ENCODE data around the gene NPHS1.

The NPHS1 gene

DNA sequence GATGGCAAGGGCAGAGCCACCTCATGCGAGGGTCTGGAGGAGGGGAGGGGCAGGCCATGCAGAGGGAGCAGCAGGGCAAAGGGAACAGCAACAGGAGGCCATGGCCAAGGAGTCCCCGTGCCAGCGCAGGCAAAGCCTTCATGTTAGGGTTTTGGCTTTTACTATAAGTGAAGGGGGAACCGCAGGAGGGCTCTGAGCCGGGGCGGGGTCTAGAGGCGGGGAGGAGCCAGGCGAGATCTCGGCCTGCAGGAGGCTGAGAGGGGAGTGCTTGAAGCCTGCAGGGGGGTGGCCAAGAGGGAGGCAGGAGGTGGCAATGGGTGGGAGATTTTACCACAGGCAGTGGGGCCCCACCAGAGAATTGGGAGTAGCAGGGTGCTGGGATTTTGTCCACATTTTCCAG is 70.7 kb downstream of the NPHS1 start:
- TF ChIP-seq ZNF561 (tag by site-specific recombination; IDR thresholded peaks at IDR 0.05; ENCODE audit: borderline replicate concordance): no peak
- TF ChIP-seq SCRT2 (tag by site-specific recombination; IDR thresholded peaks at IDR 0.05): 0 out of 2 replicates have a peak, but pooled peaks have one; percentile 8
- no peak for TF ChIP-seq ZNF37A (tag by site-specific recombination; IDR thresholded peaks at IDR 0.05)
- TF ChIP-seq GLIS1 (tag by site-specific recombination; IDR thresholded peaks at IDR 0.05): peak; percentile 89
- TF ChIP-seq, protein P1, sequence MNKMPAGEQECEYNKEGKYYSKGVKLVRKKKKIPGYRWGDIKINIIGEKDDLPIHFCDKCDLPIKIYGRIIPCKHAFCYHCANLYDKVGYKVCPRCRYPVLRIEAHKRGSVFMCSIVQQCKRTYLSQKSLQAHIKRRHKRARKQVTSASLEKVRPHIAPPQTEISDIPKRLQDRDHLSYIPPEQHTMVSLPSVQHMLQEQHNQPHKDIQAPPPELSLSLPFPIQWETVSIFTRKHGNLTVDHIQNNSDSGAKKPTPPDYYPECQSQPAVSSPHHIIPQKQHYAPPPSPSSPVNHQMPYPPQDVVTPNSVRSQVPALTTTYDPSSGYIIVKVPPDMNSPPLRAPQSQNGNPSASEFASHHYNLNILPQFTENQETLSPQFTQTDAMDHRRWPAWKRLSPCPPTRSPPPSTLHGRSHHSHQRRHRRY (tag by site-specific recombination; IDR thresholded peaks at IDR 0.05): no peak
- TF ChIP-seq, protein P2, sequence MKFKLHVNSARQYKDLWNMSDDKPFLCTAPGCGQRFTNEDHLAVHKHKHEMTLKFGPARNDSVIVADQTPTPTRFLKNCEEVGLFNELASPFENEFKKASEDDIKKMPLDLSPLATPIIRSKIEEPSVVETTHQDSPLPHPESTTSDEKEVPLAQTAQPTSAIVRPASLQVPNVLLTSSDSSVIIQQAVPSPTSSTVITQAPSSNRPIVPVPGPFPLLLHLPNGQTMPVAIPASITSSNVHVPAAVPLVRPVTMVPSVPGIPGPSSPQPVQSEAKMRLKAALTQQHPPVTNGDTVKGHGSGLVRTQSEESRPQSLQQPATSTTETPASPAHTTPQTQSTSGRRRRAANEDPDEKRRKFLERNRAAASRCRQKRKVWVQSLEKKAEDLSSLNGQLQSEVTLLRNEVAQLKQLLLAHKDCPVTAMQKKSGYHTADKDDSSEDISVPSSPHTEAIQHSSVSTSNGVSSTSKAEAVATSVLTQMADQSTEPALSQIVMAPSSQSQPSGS (tag by site-specific recombination; IDR thresholded peaks at IDR 0.05; ENCODE audit: low read depth): no peak
- peak; percentile 54 for TF ChIP-seq ZNF341 (tag by site-specific recombination; IDR thresholded peaks at IDR 0.05; ENCODE audit: low read depth)
- no peak for TF ChIP-seq ZNF266 (tag by site-specific recombination; IDR thresholded peaks at IDR 0.05; ENCODE audit: low read depth)
- TF ChIP-seq GLIS2 (tag by site-specific recombination; IDR thresholded peaks at IDR 0.05): peak; percentile 70
- peak; percentile 82 for TF ChIP-seq ZIC2 (tag by site-specific recombination; IDR thresholded peaks at IDR 0.05)
- TF ChIP-seq ZNF701 (tag by site-specific recombination; IDR thresholded peaks at IDR 0.05): no peak
- peak; percentile 52; the same call in 1 of the 2 replicates for TF ChIP-seq ZBTB17 (tag by site-specific recombination; IDR thresholded peaks at IDR 0.05)
- TF ChIP-seq ZNF426 (tag by site-specific recombination; IDR thresholded peaks at IDR 0.05): no peak
- TF ChIP-seq SP3 (tag by site-specific recombination; IDR thresholded peaks at IDR 0.05): 0 out of 2 replicates have a peak, but pooled peaks have one; percentile 15
- TF ChIP-seq, protein P3, sequence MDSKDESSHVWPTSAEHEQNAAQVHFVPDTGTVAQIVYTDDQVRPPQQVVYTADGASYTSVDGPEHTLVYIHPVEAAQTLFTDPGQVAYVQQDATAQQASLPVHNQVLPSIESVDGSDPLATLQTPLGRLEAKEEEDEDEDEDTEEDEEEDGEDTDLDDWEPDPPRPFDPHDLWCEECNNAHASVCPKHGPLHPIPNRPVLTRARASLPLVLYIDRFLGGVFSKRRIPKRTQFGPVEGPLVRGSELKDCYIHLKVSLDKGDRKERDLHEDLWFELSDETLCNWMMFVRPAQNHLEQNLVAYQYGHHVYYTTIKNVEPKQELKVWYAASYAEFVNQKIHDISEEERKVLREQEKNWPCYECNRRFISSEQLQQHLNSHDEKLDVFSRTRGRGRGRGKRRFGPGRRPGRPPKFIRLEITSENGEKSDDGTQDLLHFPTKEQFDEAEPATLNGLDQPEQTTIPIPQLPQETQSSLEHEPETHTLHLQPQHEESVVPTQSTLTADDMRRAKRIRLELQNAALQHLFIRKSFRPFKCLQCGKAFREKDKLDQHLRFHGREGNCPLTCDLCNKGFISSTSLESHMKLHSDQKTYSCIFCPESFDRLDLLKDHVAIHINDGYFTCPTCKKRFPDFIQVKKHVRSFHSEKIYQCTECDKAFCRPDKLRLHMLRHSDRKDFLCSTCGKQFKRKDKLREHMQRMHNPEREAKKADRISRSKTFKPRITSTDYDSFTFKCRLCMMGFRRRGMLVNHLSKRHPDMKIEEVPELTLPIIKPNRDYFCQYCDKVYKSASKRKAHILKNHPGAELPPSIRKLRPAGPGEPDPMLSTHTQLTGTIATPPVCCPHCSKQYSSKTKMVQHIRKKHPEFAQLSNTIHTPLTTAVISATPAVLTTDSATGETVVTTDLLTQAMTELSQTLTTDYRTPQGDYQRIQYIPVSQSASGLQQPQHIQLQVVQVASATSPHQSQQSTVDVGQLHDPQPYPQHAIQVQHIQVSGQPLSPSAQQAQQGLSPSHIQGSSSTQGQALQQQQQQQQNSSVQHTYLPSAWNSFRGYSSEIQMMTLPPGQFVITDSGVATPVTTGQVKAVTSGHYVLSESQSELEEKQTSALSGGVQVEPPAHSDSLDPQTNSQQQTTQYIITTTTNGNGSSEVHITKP (tag by site-specific recombination; IDR thresholded peaks at IDR 0.05): peak; percentile 13; the same call in 1 of the 2 replicates
- Histone ChIP-seq H3K27ac (ENCODE audit: extremely low read depth, low read depth, low read length) (no peak overlapping the region), H3K36me3 (ENCODE audit: control insufficient read depth in 2 of 2, insufficient read depth in 1 of 2, low read length in 2 of 2) (peaks cover 43 to 48% of the 10 kb centered on the region in 2 experiments), H3K9me3 (ENCODE audit: control insufficient read depth, insufficient read depth, low read depth, low read length) (no peaks in the 10 kb centered on the region), H3K4me1 (ENCODE audit: control insufficient read depth, insufficient read depth, low read length) (no peaks in the 10 kb centered on the region; the same call in 1 of the 2 replicates), H3K4me3 (ENCODE audit: low read depth, low read length) (no peak overlapping the region)
- ChIA-PET POLR2A (interaction anchor here (0.9 to 1.1 kb wide), 2 partner anchors 8 to 20 kb away, joined by 3 to 8 read pairs; no protein-coding TSS in a partner anchor), CTCF (interaction anchor here (0.6 kb wide), 1 partner anchor 33 kb away, joined by 3 read pairs; the partner anchor contains the start of gene LIN37)

DNA sequence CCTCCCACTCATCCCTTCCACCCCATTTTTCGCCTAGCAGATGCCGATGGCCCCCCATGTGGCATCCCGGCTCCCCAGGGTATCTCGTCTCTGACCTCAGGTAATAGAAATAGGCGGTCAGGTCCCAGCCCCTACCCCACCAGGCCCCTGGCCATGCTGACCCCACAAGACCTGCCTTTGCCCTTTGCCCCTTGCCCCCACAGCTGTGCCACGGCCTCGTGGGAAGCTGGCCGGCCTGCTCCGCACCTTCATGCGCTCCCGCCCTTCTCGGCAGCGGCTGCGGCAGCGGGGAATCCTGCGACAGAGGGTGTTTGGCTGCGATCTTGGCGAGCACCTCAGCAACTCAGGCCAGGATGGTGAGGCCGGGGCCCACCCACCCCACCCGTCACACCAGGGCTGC is 71.6 kb downstream of the NPHS1 start:
- CTCF ChIA-PET: no interaction called here
- TF ChIP-seq ZNF324 (tag by site-specific recombination; IDR thresholded peaks at IDR 0.05) (no peak), ZNF416 (tag by site-specific recombination; IDR thresholded peaks at IDR 0.05) (no peak), ZNF140 (tag by site-specific recombination; IDR thresholded peaks at IDR 0.05) (no peak), ZNF776 (tag by site-specific recombination; IDR thresholded peaks at IDR 0.05; ENCODE audit: borderline replicate concordance) (no peak), BCL11B (tag by site-specific recombination; IDR thresholded peaks at IDR 0.05; ENCODE audit: low read depth) (peak; percentile 68; the same call in 1 of the 2 replicates), ZNF157 (tag by site-specific recombination; IDR thresholded peaks at IDR 0.05) (no peak)
- TF ChIP-seq, protein P4, sequence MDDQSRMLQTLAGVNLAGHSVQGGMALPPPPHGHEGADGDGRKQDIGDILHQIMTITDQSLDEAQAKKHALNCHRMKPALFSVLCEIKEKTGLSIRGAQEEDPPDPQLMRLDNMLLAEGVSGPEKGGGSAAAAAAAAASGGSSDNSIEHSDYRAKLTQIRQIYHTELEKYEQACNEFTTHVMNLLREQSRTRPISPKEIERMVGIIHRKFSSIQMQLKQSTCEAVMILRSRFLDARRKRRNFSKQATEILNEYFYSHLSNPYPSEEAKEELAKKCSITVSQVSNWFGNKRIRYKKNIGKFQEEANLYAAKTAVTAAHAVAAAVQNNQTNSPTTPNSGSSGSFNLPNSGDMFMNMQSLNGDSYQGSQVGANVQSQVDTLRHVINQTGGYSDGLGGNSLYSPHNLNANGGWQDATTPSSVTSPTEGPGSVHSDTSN (CRISPR knock-in tag; IDR thresholded peaks at IDR 0.05): no peak
- TF ChIP-seq, protein P5, sequence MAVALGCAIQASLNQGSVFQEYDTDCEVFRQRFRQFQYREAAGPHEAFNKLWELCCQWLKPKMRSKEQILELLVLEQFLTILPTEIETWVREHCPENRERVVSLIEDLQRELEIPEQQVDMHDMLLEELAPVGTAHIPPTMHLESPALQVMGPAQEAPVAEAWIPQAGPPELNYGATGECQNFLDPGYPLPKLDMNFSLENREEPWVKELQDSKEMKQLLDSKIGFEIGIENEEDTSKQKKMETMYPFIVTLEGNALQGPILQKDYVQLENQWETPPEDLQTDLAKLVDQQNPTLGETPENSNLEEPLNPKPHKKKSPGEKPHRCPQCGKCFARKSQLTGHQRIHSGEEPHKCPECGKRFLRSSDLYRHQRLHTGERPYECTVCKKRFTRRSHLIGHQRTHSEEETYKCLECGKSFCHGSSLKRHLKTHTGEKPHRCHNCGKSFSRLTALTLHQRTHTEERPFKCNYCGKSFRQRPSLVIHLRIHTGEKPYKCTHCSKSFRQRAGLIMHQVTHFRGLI (tag by site-specific recombination; IDR thresholded peaks at IDR 0.05): no peak
- Histone ChIP-seq H3K27ac (ENCODE audit: extremely low read depth, low read depth, low read length) (no peak overlapping the region), H3K36me3 (ENCODE audit: control insufficient read depth in 2 of 2, insufficient read depth in 1 of 2, low read length in 2 of 2) (peaks cover 43 to 44% of the 10 kb centered on the region in 2 experiments), H3K9me3 (ENCODE audit: control insufficient read depth, insufficient read depth, low read depth, low read length) (no peaks in the 10 kb centered on the region), H3K4me3 (ENCODE audit: low read depth, low read length) (no peak overlapping the region), H3K4me1 (ENCODE audit: control insufficient read depth, insufficient read depth, low read length) (peaks cover 7% of the 10 kb centered on the region)
- POLR2A ChIA-PET: interaction anchor here (1.1 to 1.5 kb wide), 2 partner anchors 33 to 40 kb away, joined by 4 read pairs; partner anchors contain the start of gene LIN37

Measured in HEK293 (cell line).